Mucosa of stomach (tissue), 1 donor: ENCODE data around the gene PCSK5.

Experiments
- H3K27me3 ChIP-seq: one replicate; pipeline ENCODE4 v1.7.0; 2013; ENCODE audit warnings: mild to moderate bottlenecking, low read length; ENCODE audit not compliant: control insufficient read depth, insufficient read depth
- H3K36me3 ChIP-seq: one replicate; pipeline ENCODE4 v1.7.0; 2013; ENCODE audit warnings: low read length; ENCODE audit not compliant: control insufficient read depth, insufficient read depth
- H3K4me1 ChIP-seq: one replicate; pipeline ENCODE4 v1.7.0; 2013; ENCODE audit warnings: mild to moderate bottlenecking, low read length; ENCODE audit not compliant: control insufficient read depth, insufficient read depth
- H3K4me3 ChIP-seq: one replicate; pipeline ENCODE4 v1.7.0; 2013; ENCODE audit warnings: low read length
- H3K9ac ChIP-seq: one replicate; pipeline ENCODE4 v1.7.0; 2013; ENCODE audit warnings: mild to moderate bottlenecking, low read length, moderate library complexity
- H3K9me3 ChIP-seq: one replicate; pipeline ENCODE4 v1.7.0; 2013; ENCODE audit warnings: mild to moderate bottlenecking, low read length, moderate library complexity; ENCODE audit not compliant: control insufficient read depth
- donor health status: Pancreatic carcinoma.

Gene PCSK5

DNA sequence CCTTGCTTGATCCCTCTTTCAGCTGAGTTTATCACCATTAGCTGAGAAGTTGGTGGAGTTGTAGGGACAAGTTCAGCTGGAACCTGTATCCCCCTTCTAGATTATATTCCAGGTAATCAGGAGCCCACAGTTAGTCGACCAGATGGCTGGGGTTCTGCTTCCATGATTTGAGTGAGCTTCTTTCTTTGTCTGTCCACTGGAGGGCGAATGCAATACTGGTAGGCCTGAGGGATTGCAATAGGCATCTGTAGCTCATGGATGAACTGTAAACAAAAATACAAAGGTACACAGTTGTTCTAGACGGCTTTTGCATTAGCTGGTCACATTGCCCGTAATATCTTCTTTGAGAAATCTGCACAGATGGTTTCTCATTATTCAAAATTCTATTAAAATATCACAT is 88.9 kb downstream of the PCSK5 start:
- Histone ChIP-seq H3K4me1 (peaks cover 14% of the 10 kb centered on the region), H3K9me3 (no peaks in the 10 kb centered on the region), H3K36me3 (no peaks in the 10 kb centered on the region), H3K27me3 (no peaks in the 10 kb centered on the region), H3K4me3 (no peak overlapping the region), H3K9ac (no peak overlapping the region)

DNA sequence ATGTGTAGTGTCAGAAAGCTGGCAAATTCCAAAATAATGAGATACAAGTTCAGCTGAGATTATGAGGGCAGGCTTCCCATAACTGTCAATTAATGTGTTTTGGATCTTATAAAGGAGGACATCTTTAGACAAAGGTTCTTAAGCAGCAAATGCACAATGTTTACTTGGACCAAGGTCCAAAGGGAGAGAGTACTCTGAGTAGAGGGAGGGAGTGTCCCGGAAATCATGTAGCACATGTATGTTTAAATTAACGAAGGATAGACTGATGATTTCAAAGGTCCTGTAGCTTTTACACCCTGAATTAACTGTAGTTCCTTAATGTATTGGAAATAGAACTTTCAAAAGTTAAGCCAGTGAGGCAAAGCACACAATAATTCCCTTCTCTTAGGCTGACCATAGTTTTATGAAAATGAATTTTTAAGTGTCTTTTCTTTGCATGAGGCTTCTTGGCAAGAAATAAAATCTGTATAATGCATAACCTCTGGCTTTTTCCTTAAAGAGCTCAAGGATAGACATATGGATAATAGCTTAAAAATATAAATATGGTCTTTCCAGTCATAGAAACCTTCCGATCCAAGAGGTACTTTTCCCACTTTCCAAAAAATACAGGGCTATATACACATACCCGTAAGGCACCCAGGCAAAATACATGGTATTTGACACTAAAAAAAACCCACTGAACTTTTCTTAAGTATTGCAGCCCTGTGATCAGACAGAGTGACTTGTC is 93.0 kb downstream of the PCSK5 start:
- Histone ChIP-seq H3K4me3 (no peak overlapping the region), H3K36me3 (no peaks in the 10 kb centered on the region), H3K9ac (no peak overlapping the region), H3K9me3 (no peaks in the 10 kb centered on the region), H3K4me1 (peaks cover 14% of the 10 kb centered on the region), H3K27me3 (no peaks in the 10 kb centered on the region)

DNA sequence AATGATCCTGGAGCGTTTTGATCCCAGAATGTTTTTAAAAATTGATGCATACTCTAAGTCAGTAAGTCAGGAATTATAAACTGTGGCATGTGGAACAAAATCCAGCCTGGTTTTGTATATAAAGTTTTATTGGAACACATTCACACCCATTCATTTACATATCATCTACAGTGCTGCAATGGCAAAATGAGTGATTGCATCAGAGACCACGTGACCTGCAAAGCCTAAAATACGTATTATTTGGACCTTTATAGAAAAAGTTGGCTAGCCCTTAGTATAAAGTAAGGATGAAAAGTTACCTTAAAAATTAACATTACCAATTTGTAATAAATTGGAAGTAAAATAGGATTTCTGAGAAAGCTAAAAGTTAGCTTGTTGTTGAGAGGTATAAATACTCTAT is 95.0 kb downstream of the PCSK5 start:
- no peaks in the 10 kb centered on the region for H3K36me3 ChIP-seq
- H3K4me3 ChIP-seq: no peak overlapping the region
- no peak overlapping the region for H3K9ac ChIP-seq
- no peaks in the 10 kb centered on the region for H3K27me3 ChIP-seq
- H3K9me3 ChIP-seq: no peaks in the 10 kb centered on the region
- H3K4me1 ChIP-seq: peaks cover 17% of the 10 kb centered on the region

DNA sequence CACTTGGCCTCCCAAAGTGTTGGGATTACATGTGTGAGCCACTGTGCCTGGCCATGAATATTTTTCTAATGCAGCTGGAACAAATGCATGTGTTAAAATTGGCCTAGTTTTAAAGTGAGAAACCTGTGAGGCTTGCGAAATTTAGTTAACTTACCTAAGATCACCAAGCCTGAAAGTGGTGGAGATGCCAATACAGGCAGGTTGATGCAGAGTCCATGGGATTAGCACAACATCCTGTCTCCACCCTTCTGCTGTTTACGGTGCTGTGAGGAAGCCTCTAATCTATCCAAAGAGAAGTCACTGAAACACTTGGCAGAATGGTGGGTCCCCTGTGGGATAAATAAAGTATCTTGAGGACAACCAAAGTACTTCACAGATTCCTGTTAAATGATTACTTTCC is 98.2 kb downstream of the PCSK5 start:
- Histone ChIP-seq H3K36me3 (no peaks in the 10 kb centered on the region), H3K9me3 (no peaks in the 10 kb centered on the region), H3K27me3 (no peaks in the 10 kb centered on the region), H3K4me1 (peaks cover 18% of the 10 kb centered on the region), H3K4me3 (no peak overlapping the region), H3K9ac (no peak overlapping the region)

DNA sequence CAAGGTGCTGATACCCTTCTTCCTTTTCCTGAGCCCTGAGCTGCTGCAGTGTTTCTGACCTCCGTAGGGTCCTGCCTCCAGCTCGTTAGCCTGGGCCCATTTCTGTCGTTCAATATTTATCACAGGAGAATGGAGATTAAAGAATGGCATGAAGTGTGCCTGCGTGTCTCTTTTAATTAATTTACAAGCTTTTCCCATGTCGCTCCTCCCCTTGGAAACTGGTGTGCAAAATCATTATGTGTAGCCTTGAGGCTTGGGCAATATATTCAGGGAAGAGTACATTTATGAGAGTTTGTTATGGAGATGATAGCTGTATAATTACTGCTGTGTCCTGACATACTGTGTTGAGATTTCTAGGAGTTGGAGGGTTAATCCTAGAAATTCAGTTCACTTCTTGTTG is 99.7 kb downstream of the PCSK5 start:
- Histone ChIP-seq H3K9ac (no peak overlapping the region), H3K9me3 (no peaks in the 10 kb centered on the region), H3K27me3 (no peaks in the 10 kb centered on the region), H3K36me3 (no peaks in the 10 kb centered on the region), H3K4me1 (peaks cover 17% of the 10 kb centered on the region), H3K4me3 (no peak overlapping the region)

DNA sequence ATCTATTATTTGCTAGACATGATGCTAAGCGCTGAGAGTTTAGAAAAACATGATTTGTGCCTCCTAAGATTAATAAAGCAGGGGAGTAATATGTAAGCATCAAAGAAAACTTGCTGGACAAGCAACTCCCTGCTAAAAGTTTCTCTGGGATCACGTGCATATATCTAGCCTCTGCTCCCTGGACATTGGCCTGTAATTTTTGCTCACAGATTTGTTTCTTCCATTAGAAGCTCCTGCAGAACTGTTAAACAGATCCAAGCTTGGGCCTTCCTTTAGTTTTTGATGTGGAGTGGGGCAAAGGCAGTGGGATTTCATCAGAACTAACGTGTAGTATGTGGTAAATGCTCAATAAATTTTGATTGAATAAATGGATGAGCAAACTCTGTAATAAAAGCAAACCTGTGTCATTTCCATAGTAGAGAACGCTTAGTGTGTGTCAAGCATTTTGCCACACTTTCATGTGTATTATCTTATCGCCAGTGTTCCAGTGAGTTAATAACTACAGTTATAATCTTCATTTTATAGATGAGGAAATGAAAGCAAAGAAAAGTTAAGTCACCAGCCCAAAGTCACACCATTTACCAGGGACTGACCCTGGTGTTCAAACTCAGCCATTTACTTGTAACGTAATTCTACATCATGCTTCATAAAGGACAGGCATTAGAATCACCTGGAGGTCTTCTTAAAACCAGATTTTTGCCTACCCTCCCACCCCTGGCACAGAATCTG is 100.3 kb downstream of the PCSK5 start:
- peaks cover 17% of the 10 kb centered on the region for H3K4me1 ChIP-seq
- H3K36me3 ChIP-seq: no peaks in the 10 kb centered on the region
- H3K9me3 ChIP-seq: no peaks in the 10 kb centered on the region
- no peak overlapping the region for H3K9ac ChIP-seq
- H3K4me3 ChIP-seq: no peak overlapping the region
- no peaks in the 10 kb centered on the region for H3K27me3 ChIP-seq

DNA sequence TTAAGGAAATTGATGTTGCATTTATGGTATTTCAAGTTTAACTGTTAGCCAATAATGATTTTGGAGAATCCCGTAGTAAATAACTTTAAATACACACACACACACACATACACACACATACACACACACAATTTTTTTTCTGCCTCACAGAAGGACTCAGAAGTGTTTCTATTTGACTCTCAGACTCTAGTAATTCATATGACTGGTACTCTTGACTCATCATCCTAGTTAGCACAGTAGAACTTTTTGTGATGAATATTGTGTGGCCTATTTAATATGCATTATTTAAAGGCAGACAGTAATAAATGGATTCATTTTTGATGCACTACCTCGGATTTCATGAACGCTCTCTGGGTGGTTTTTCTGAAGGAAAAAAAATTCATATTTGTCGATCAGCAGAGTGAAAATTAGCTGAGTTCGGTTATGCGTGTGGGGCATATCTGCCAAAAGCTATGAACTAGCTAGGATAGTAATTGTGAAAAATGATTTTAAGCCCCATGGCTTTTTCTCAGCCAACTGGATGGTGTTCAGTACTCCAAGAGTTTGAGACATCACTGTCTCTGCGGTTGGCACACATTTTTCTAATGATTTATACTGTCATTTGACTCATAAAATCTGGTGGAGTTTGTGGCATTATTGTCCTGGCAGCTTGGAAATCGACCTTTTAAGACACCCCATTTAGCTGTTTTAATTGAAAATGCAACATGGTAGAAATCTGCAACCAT is 102.2 kb downstream of the PCSK5 start:
- H3K4me1 ChIP-seq: peaks cover 29% of the 10 kb centered on the region
- H3K4me3 ChIP-seq: no peak overlapping the region
- H3K9me3 ChIP-seq: no peaks in the 10 kb centered on the region
- H3K36me3 ChIP-seq: no peaks in the 10 kb centered on the region
- no peaks in the 10 kb centered on the region for H3K27me3 ChIP-seq
- H3K9ac ChIP-seq: no peak overlapping the region

DNA sequence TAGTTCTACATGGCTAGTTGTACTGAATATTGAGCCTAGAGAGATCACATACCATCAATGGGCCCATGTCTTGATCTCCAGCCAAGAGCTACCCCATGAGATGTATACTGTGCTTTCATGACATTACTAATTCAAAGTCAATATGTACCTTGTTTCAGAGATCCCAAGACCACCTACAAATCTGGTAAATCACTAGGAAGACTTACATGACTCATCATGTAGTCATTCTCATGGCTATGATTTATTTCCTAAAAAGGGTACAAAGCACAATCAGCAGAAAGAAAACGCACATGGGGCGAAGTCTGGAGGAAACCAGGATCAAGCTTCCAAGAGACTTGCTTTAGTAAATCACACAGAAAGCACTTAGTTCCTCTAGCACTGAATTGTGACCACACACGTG is 103.0 kb downstream of the PCSK5 start:
- Histone ChIP-seq H3K36me3 (no peaks in the 10 kb centered on the region), H3K27me3 (no peaks in the 10 kb centered on the region), H3K4me1 (peaks cover 36% of the 10 kb centered on the region), H3K4me3 (no peak overlapping the region), H3K9me3 (no peaks in the 10 kb centered on the region), H3K9ac (no peak overlapping the region)

DNA sequence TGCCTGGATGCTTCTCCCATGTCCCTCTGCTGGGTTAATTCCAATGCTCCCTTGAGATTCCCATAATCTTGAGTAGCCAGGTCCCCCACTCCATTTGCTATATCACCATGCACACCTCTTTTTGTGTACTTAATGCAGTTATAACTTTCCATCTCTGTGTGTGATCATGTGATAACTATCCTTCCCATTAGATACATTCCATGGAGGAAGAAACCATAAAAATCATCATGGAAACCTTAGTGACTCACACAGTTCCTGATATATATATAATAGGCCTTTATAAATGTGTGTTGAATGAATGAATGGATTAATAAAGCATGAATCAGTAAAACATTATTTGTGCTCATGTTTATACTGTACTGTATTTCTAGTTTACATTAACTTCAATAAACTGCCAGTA is 104.6 kb downstream of the PCSK5 start:
- H3K4me1 ChIP-seq: peaks cover 36% of the 10 kb centered on the region

DNA sequence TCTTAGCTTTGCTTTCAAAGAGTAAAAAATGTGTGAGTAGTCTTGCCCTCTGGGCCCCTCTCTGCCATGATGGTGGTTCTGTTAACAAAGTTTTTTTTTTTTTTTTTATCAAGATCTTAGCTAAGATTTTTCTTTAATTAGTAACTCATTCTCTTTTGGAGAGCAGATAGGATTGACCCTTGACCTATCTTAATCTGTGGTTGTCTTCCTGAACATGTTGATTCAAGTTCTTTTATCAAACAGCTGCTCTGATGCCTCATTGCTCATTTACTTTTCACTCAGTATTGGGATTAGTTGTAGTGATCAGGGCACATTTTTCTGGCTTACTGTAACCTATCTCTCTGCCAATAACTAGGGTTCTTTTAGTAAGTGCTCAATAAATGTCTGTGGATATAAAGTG is 106.3 kb downstream of the PCSK5 start:
- Histone ChIP-seq H3K36me3 (no peaks in the 10 kb centered on the region), H3K9ac (no peak overlapping the region), H3K4me3 (no peak overlapping the region), H3K9me3 (no peaks in the 10 kb centered on the region), H3K27me3 (no peaks in the 10 kb centered on the region), H3K4me1 (peaks cover 24% of the 10 kb centered on the region)

More for the DNA sequence above, 104.6 kb downstream of the PCSK5 start:
- H3K9ac ChIP-seq: no peak overlapping the region
- no peak overlapping the region for H3K4me3 ChIP-seq
- H3K36me3 ChIP-seq: no peaks in the 10 kb centered on the region
- no peaks in the 10 kb centered on the region for H3K27me3 ChIP-seq
- H3K9me3 ChIP-seq: no peaks in the 10 kb centered on the region

DNA sequence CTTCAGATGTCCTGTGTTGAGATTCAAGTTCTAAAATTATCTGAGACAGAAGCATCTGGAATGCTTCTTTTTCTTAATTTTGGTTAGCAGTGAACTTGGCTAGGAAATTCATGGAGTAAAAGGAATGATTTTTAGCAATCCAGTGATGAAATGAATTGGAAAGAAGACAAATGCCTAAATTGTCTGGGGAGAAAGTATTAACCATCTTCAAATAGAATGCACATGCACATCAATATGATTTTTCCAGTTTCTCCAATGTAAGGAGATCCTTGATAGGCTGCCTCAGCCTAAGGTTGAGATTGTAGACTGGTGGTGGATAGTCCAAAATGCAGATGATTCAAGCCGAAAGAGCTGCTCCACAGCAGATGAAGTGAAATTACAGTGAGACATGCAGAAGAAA is 106.7 kb downstream of the PCSK5 start:
- H3K4me1 ChIP-seq: peaks cover 24% of the 10 kb centered on the region
- H3K9me3 ChIP-seq: no peaks in the 10 kb centered on the region
- H3K4me3 ChIP-seq: no peak overlapping the region
- no peak overlapping the region for H3K9ac ChIP-seq
- H3K27me3 ChIP-seq: no peaks in the 10 kb centered on the region
- no peaks in the 10 kb centered on the region for H3K36me3 ChIP-seq

DNA sequence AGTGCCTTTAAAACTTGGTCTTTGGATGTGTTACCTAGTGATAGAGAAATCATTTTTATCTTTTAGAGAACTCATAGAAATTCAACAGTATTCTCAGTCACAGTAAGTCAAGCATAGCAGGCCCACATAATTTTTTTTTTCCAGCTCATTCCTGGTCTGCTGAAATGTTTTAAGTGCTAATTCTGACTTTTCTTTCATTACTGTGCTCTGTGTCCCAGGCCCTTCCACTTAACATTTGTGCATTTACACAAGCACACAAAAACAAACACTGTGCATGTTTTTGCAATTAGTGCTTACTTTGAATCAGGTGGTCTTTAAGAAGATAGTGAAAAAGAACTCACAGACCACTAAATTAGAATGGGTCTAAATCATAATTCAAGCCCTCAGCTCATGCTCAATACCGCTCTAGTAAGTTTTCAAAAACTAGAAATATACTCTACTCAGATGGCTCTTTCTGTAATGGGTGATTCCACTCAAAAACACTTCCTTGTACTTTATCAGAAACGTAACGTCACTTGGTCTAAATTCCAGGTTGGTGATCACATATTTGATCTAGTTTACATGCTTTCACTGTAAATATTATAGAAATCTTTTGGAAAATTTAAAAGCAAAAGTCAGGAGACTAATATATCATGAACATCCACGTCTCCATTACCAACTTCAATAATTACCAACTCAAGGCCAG is 107.8 kb downstream of the PCSK5 start:
- H3K4me3 ChIP-seq: no peak overlapping the region
- H3K27me3 ChIP-seq: no peaks in the 10 kb centered on the region
- H3K9ac ChIP-seq: no peak overlapping the region
- no peaks in the 10 kb centered on the region for H3K36me3 ChIP-seq
- H3K4me1 ChIP-seq: peaks cover 24% of the 10 kb centered on the region
- no peaks in the 10 kb centered on the region for H3K9me3 ChIP-seq
